K562 (cell line): ENCODE results near the gene KBTBD13. TPM values are rescaled to one million over a fixed set of nuclear protein-coding genes. Genes with fewer than 3 reads are reported as not detected.

Experiments used
- BACH1 ChIP-seq: fragments of 200-800 bp; sonication (Bioruptor generic); IDR thresholded peaks from 2 replicates; pipeline ENCODE4 v1.6.1; 2016; ENCODE audit warnings: missing genetic modification characterization, missing compliant biosample characterization
- CCNT2 ChIP-seq: IDR thresholded peaks from 2 replicates; pipeline ENCODE4 v1.6.1; 2011; ENCODE audit warnings: borderline replicate concordance, low read depth, mild to moderate bottlenecking, moderate library complexity, mixed read lengths, low read length; ENCODE audit not compliant: insufficient read length; ENCODE audit errors: extremely low read depth
- FOXK2 ChIP-seq, 2 experiments: fragments of 450-650 bp; IDR thresholded peaks in 1 of 2; conservative IDR thresholded peaks in 1 of 2; 2 replicates each; pipeline ENCODE4 v1.6.1; 2016; ENCODE audit warnings: low read depth in 2 of 2, mild to moderate bottlenecking in 1 of 2
- GABPB1 ChIP-seq: sonication (generic); formaldehyde crosslinking; IDR thresholded peaks from 2 replicates; pipeline ENCODE4 v1.8.0; 2022; ENCODE audit warnings: mild to moderate bottlenecking, missing genetic modification reagents
- MCM3 ChIP-seq: fragments of 450-650 bp; IDR thresholded peaks from 2 replicates; pipeline ENCODE4 v1.6.1; 2016
- RBM39 ChIP-seq: fragments of 200-400 bp; formaldehyde crosslinking; optimal IDR thresholded peaks from 2 replicates; pipeline ENCODE3; 2018; ENCODE audit warnings: low read depth, low read length
- ZNF174 ChIP-seq: fragments of 250-450 bp; sonication (Bioruptor Pico); IDR thresholded peaks from 2 replicates; pipeline ENCODE4 v1.4.0; 2020; ENCODE audit warnings: mild to moderate bottlenecking
- ZNF3 ChIP-seq: fragments of 250-450 bp; sonication (Bioruptor Pico); IDR thresholded peaks from 2 replicates; pipeline ENCODE4 v1.5.0; 2021; ENCODE audit warnings: mild to moderate bottlenecking, moderate library complexity
- polyA plus RNA-seq, 8 experiments: library from polyadenylated mRNA; depleted of rRNA in 4 of 8; stranded (reverse) in 5 of 8; unstranded in 3 of 8; fragments of >200 nt; fragmentation: Nextera tagmentation in 2 of 8; fragmentation: Illumina TruSeq in 1 of 8; extraction: Ambion mirVana in 2 of 8; extraction: Trizol in 1 of 8; gene quantifications; 2 replicates each; pipeline versions ENCODE4 v1.2.1 to v1.2.3, GENCODE V29; 2011 to 2014; ENCODE audit warnings: inconsistent platforms in 1 of 8, missing spikeins in 1 of 8
- total RNA-seq, 7 experiments: library from RNA; depleted of rRNA in 6 of 7; stranded (reverse); fragments of >200 nt in 6 of 7; fragmentation: Illumina TruSeq in 2 of 7; extraction: Trizol in 2 of 7; gene quantifications; 2 replicates each; pipeline versions ENCODE4 v1.2.1 to v1.2.3, GENCODE V29; 2011 to 2021; ENCODE audit warnings: low replicate concordance in 1 of 7
- TF ChIP-seq, protein P1 (sequence below): sonication (generic); formaldehyde crosslinking; IDR thresholded peaks from 2 replicates; pipeline ENCODE4 v1.8.0; 2023; ENCODE audit warnings: mild to moderate bottlenecking, missing genetic modification reagents
- TF ChIP-seq, protein P2 (sequence below): sonication (generic); formaldehyde crosslinking; IDR thresholded peaks from 2 replicates; pipeline ENCODE4 v1.8.0; 2022; ENCODE audit warnings: missing genetic modification reagents, mild to moderate bottlenecking, borderline replicate concordance

Gene KBTBD13
- total and polyA plus RNA-seq, 9 of the 15 experiments (the other 6 are each of a cell fraction or from before 2014, with no cell fraction given), result 0.07 to 0.13 (median 0.10) TPM; not detected in 3

- TF ChIP-seq, protein P1, sequence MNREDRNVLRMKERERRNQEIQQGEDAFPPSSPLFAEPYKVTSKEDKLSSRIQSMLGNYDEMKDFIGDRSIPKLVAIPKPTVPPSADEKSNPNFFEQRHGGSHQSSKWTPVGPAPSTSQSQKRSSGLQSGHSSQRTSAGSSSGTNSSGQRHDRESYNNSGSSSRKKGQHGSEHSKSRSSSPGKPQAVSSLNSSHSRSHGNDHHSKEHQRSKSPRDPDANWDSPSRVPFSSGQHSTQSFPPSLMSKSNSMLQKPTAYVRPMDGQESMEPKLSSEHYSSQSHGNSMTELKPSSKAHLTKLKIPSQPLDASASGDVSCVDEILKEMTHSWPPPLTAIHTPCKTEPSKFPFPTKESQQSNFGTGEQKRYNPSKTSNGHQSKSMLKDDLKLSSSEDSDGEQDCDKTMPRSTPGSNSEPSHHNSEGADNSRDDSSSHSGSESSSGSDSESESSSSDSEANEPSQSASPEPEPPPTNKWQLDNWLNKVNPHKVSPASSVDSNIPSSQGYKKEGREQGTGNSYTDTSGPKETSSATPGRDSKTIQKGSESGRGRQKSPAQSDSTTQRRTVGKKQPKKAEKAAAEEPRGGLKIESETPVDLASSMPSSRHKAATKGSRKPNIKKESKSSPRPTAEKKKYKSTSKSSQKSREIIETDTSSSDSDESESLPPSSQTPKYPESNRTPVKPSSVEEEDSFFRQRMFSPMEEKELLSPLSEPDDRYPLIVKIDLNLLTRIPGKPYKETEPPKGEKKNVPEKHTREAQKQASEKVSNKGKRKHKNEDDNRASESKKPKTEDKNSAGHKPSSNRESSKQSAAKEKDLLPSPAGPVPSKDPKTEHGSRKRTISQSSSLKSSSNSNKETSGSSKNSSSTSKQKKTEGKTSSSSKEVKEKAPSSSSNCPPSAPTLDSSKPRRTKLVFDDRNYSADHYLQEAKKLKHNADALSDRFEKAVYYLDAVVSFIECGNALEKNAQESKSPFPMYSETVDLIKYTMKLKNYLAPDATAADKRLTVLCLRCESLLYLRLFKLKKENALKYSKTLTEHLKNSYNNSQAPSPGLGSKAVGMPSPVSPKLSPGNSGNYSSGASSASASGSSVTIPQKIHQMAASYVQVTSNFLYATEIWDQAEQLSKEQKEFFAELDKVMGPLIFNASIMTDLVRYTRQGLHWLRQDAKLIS (CRISPR knock-in tag), result no peak
- TF ChIP-seq ZNF3, result no peak
- no peak for TF ChIP-seq FOXK2 (conservative IDR thresholded peaks at IDR 0.05 in 1 of 2, IDR thresholded peaks at IDR 0.05 in 1 of 2; ENCODE audit: low read depth in 2 of 2)
- TF ChIP-seq ZNF174 (CRISPR knock-in tag), result no peak
- TF ChIP-seq BACH1 (tag), result no peak
- no peak for TF ChIP-seq CCNT2
- TF ChIP-seq, protein P2, sequence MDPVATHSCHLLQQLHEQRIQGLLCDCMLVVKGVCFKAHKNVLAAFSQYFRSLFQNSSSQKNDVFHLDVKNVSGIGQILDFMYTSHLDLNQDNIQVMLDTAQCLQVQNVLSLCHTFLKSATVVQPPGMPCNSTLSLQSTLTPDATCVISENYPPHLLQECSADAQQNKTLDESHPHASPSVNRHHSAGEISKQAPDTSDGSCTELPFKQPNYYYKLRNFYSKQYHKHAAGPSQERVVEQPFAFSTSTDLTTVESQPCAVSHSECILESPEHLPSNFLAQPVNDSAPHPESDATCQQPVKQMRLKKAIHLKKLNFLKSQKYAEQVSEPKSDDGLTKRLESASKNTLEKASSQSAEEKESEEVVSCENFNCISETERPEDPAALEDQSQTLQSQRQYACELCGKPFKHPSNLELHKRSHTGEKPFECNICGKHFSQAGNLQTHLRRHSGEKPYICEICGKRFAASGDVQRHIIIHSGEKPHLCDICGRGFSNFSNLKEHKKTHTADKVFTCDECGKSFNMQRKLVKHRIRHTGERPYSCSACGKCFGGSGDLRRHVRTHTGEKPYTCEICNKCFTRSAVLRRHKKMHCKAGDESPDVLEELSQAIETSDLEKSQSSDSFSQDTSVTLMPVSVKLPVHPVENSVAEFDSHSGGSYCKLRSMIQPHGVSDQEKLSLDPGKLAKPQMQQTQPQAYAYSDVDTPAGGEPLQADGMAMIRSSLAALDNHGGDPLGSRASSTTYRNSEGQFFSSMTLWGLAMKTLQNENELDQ (CRISPR knock-in tag), result no peak
- TF ChIP-seq GABPB1 (CRISPR knock-in tag), result 0 out of 2 replicates have a peak, but pooled peaks have one; percentile 36
- TF ChIP-seq RBM39, result no peak
- no peak for TF ChIP-seq MCM3
Observed at GRCh38 chr15:65110676-65111292, 34.2 kb downstream of the KBTBD13 start (continued).
